GM21447 (cell line): ENCODE data around the gene ACY1.

Source experiments
- ATAC-seq: cut with Tn5 transposase; IDR thresholded peaks from one replicate; pipeline ENCODE4 v1.9.1; 2021; ENCODE audit not compliant: unreplicated experiment

Gene ACY1

DNA sequence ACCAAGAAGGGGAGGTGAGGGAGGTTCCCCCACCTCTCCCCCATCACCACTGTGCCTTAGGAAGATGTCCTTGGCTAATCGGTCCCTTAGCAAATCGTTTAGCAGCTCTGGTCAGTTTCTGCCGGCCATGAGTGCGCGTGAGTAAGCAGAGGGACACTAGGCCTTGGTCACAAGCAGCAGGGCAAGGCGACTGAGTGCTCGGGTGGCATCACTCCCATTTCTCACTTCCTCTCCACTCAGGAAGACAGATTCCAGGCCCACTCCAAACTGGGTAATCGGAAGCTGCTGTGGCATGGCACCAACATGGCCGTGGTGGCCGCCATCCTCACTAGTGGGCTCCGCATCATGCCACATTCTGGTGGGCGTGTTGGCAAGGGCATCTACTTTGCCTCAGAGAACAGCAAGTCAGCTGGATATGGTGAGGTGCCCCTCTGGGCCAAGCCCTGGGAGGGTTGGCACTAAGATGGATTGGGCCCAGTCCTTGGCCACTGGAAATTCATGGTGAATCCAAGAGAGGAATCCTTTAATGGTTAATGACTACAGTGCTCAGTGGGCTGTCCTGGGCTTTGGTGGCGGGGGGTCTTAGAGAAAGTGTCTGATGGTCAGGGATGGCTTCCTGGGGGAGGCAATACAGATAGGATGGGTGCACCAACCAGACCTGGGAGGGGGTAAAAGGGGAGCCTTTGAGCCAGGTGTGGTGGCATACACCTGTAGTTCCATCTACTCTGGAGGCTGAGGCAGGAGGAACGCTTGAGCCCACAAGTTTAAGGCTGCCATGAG is 37.2 kb upstream of the ACY1 start:
- ATAC-seq = no peak

DNA sequence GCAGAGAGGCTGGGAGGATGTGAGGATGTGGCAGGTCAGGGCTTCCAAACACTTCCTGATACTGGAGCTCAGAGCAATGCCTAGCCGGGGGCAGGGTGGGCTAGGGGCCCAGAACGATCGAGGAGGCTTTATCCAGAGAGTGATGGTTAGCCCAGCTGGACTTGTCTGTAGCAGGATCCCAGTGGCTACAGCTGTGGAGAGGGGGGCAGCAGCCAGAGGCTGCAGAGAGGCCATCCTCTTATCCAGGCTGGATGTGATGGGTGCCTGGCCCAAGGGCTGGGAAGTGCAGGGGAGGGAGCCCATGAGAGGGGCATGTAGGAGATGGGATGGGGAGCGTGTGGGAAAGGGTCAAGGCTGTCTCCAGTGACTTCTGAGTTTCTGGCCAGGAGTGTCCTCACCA is 36.5 kb upstream of the ACY1 start:
- no peak for ATAC-seq

DNA sequence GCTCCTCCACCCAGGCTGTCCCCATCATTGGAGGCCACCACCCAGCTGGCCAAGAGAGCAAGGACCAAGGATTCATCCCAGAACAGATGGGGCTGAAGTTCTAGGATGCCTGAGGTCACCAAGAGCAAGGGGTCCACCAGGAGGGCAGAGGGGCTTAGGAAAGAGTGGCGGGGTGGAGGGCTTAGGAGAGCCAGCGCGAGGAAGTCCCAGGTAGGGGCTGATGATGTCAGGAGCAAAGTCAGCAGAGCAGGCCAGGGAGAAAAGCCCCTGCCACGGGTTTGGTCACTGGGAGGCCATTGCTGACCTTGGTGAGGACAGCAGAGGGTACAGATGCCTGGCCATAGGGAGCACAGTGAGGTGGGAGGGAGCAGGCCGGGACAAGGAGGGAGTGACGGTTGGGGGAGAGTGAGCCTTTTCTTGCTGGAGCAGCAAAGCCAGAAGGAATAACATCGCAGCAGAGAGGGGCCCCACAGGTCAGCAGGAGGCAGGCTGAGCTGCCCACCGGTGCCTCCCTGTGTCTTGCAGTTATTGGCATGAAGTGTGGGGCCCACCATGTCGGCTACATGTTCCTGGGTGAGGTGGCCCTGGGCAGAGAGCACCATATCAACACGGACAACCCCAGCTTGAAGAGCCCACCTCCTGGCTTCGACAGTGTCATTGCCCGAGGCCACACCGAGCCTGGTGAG is 36.0 kb upstream of the ACY1 start:
- no peak for ATAC-seq

DNA sequence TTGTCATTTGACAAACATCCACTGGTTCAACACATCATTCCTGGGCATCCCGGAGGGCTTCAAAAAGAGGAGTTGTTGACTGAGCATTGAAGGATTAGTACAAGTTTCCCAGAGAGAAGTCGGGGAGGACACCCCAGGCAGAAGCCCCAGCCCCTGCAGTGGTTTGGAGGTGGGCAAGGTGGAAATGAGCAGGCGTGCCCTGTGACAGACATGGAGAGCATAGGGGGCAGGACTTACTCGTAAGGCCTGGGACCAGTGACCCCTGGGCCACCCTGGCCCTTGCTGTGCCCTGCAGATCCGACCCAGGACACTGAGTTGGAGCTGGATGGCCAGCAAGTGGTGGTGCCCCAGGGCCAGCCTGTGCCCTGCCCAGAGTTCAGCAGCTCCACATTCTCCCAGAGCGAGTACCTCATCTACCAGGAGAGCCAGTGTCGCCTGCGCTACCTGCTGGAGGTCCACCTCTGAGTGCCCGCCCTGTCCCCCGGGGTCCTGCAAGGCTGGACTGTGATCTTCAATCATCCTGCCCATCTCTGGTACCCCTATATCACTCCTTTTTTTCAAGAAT is 35.2 kb upstream of the ACY1 start:
- ATAC-seq = no peak

DNA sequence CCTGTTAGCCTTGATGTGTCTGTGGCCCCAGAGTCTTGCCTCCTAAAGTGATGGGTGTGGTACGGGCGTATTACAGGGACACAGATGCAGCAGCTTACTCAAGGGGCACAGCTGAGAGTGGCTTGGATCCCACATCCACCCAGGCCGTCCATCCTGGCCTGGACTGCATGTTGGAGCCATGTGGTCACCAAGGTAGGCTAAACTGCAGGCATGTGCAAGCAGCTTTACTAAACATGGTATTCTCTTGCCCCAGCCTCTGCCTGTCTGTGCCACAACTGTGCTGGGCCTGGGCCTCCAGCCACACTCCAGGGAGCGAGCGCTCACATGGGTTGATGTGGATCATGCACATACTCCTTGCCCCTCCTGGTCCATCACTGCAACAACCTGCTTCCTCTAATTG is 34.2 kb upstream of the ACY1 start:
- ATAC-seq = no peak

DNA sequence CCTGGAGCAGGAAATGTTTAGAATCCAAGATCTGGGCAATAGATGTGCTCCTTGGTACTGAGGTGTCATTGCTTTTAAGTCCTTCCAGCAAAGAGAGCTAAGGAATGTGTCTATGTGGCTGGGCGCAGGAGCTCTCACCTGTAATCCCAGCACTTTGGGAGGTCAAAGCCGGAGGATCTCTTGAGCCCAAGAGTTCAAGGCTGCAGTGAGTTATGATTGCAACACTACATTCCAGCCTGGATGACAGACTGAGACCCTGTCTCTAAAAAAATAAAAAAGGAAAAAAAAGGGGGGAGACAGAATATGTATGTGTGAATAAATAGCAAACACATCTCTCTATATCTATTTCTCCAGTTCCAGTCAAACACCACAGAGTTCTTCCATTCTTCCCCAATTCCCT is 32.4 kb upstream of the ACY1 start:
- no peak for ATAC-seq

DNA sequence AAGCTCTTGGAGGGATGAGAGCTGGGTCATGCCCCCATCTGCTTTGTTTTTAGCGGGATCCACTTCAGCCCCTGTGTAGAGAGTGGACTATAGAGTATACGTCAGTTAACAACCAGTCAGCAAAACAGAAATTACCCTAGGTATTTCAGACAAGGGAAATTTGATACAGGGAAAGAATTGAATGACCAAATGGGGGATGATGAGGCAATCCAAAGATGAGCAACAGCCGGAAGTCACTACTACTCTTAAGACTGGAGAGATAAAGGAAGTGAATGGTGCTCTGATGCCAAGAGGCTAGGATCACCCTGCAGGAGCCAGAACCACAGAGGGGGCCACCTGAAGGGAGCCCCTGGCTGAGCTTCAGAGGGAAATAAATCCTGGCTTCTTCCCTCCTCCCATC is 29.9 kb upstream of the ACY1 start:
- ATAC-seq = no peak

DNA sequence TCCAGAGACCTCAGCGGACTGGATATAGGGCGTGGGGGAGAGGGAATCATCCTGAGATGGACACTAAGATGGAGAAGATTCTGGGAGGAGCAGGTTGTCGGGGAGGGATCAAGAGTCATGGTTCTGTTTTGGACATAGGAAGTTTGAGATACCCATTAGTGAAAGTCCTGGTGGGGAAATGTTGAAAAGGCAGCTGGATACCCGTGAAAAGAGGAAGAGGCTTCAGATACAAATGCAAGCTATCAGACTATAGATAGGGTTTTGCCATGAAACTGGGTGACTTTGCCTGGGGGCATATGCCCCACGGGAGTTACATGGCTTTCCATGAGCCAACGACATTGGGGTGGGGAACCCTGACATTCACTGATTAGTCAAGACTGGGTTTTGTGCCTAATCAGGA is 29.2 kb upstream of the ACY1 start:
- no peak for ATAC-seq

DNA sequence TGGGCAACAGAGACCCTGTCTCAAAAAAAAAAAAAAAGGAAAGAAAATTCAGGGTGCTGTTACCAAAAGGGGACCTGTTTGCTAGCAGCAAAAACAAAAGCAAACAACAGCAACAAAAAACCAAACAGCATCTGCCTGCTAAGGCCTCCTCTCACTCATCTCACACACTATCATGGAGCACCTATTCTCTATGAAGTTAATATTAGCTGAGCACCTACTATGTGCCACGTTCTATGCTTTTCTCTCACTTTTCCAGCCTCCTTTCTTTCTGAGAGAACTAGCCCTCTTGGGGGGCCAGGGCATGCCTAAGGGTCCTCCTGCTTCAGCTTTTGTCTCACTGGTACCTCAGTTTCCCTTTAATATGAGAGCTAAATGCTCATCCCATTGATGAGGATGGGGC is 28.6 kb upstream of the ACY1 start:
- ATAC-seq = no peak

DNA sequence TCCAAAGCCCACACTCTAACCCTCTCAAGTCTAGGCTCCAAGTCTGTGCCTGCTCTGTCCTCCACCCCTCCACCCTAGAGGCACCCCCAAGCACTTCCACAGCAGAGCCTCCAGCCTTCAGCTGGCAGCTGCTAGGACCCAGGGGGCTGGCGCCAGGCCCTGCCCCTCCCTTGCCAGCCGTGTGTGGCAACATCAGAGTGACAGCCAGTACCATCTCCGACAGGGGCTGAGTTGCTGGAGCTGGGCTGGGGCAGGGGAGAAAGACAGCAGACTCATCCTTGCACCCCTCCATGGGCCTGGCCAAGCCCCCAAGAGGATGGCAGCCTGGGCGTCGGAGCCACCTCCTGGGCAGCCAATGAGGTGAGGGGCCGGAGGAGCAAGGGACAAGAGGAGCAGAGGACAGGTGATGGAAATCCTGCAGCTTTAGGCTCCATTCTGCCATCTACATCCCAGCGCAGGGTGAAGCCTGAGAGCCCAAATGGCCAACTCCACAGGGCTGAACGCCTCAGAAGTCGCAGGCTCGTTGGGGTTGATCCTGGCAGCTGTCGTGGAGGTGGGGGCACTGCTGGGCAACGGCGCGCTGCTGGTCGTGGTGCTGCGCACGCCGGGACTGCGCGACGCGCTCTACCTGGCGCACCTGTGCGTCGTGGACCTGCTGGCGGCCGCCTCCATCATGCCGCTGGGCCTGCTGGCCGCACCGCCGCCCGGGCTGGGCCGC is 28.0 kb upstream of the ACY1 start, which contains the start of gene GPR62:
Gene GPR62, plus strand, starts transcription at position 207 of the 718 bp plus-strand sequence. Its CDS starts 272 bp downstream, at position 479.
- ATAC-seq = no peak

DNA sequence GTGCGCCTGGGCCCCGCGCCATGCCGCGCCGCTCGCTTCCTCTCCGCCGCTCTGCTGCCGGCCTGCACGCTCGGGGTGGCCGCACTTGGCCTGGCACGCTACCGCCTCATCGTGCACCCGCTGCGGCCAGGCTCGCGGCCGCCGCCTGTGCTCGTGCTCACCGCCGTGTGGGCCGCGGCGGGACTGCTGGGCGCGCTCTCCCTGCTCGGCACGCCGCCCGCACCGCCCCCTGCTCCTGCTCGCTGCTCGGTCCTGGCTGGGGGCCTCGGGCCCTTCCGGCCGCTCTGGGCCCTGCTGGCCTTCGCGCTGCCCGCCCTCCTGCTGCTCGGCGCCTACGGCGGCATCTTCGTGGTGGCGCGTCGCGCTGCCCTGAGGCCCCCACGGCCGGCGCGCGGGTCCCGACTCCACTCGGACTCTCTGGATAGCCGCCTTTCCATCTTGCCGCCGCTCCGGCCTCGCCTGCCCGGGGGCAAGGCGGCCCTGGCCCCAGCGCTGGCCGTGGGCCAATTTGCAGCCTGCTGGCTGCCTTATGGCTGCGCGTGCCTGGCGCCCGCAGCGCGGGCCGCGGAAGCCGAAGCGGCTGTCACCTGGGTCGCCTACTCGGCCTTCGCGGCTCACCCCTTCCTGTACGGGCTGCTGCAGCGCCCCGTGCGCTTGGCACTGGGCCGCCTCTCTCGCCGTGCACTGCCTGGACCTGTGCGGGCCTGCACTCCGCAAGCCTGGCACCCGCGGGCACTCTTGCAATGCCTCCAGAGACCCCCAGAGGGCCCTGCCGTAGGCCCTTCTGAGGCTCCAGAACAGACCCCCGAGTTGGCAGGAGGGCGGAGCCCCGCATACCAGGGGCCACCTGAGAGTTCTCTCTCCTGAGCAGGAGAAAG is 27.2 kb upstream of the ACY1 start:
- no peak for ATAC-seq

DNA sequence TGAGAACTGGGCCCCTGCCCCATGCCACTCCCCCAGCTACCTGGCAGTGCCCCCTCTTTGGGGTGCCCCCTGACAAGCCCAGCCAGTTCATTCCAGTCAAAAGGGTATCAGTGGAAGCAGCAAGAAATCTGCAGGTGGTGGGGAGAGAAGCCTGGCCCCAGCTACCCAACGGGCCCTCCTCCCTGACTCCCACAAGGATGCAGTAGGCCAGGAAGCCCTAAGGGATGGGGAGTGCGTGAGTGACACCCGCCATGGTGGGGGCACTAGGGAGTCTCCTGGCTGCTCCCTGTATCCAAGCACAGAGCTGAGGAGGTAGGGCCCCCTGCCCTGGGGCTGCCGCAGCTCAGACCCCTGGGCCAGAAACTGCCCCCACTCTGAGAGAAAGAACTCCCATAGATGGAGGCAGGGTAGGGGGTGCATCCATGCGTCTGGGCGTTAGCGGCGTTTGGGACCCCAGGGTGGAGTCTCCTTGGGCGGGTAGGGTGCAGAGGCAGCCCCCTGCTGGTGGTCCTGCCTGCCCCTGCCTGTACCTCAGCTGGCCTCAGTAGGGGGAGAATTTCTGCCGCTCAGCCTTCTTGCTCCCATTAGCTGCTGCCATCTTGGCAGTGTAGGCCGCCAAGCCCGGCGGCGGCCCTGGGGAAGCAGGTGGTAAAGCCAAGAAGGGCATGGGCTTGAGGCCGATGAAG is 25.7 kb upstream of the ACY1 start:
- no peak for ATAC-seq

DNA sequence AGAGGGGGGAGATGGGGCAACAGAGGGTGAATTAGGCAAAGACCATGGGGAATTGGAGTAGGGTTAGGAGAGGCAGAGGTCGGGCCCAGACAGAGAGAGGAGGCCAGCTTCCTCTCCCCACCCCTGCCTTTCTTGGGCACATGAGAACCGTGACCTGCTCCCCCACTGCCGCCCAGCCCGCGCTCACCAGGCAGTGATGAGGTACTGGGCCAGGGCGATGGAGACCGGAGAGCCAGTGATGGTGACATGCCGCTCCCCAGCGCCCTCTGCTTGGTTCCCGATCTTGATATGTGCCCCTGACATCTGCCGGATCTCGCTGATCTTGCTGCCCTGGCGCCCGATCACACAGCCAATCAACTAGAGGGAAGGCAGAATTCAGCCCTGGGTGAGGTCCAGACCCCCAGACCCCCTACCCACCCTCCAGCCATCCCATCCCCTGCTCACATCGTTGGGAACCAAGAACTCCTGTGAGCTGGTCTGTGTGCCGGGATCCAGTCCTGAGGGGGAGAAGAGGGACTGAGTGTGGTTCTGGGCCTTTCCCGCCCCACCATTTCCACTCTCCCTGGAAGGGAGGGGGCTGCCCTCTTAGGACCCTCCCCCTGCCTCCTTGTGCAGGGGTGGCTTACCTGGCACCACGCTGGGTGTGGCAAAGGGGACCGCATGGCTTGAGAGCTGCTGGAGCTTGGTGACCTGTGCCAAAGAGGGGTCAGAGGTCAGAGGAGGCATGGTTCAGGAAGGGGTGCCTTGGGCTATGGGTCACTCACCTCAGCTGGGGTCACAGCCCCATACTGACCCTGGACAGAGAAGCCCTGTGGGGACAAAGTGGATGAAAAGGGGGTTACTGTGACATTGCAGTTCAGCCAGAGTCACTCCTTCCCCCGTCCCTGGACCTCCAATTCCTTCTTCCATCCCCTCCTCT is 24.5 kb upstream of the ACY1 start:
- ATAC-seq = no peak

DNA sequence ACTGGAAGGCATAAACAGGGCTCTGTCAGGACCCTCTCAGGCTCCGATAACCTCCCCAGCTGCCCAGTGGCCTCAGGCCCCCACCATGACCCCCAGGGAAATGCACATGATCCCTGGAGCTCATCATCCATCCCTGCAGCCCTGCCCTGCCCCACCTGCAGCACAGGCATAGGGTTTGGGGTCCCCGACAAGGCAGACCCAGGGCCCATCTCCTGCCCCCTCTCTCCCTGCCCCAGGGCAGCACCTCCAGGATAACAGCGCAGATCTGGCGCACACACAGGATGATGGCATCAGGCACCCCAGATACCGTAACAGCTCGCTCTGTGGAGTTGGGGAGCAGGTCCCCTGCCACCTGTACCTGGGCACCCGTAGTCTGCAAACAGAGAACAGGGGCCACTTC is 23.7 kb upstream of the ACY1 start:
- no peak for ATAC-seq

DNA sequence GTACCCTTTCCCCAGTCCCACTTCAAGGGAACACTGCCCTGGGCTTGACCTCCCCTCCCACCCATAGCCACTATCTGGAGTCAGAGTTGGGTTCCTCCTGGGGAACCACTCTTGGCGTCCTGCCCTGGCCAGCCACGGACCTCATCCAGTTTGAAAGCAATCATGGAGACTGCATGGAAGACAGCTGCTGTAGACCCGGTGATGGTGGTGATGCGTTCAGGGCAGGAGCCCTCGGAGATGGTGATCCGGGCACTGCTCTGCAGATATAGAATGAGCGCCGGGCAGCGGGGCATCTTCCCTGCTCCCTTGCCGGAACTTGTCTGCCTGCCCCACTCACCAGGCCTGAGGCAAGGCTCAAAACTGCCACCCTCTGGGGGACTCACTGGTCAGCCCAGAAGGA is 22.9 kb upstream of the ACY1 start:
- ATAC-seq = no peak

DNA sequence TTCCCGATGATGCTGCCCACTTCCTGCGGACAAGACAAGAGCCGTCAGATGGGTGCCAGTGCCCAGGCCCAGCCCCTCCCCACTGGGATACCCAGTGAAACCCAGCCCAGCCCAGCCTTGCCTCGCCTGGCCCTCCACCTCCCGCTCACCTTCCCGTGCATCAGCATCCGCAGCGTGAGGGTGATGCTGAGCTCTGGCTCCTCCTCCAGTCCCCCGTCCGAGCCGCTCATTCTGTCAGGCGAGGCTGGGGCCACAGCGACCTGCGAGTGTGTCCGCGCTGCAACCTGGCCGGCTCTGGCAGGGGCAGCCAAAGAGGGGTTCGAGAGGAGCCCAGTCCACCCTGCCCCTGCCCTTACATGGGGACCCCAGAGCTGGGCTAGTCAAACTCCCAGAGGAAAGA is 22.3 kb upstream of the ACY1 start:
- no peak for ATAC-seq

DNA sequence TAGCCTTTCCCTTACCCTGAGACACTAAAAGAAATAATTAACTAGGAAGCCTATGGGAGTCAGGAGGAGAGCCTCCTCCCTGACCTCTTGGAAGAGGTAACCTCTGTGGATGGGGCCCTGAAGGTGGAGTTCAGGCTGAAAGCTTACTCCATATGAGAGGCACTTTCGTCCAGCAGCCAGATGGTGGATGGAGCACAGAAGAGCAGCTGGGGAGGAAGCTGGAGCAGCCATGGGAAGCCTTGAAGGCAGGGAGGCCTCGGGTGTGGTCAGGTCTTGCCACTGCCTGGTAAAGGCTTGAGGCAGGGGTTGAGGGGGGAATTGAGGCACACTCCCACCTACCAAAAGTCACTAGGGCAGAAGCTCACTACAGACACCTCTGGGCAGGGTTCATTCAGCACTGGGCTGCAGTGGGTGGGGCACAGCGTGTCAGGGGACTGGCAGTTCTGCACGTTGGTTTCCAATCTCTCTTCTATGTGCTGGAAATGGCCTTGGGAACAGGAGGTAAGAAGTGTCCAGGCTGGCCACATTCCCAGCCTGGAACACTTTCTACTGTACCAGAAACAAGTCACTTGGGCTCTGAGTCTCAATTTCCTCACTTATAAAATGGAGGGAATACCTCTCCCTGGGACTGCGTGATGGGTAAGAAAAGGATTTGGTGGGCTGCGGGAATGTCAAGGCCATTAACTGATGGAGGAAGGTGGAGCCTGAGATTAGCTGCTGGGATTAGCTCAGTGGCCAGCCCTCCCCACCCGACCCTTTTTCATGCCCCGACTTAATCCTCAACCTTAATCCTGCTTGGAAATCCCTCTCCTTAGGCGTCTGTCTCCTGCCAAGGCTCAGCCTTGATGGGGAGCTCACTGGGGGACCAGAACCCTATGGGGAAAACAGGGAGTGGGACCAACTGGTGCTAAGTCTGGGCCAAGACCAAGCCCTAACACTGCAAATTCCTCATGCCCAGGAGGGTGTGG is 21.4 kb upstream of the ACY1 start:
- no peak for ATAC-seq
